ENCODE results near the gene GPR155.
A peak's percentile ranks its signal among the peaks of the same experiment; 100 is the strongest.
"Not testable (repeated sequence)": the region's sequence is repeated elsewhere in the genome, so short reads cannot be mapped to it uniquely, and the experiment has no call there.

GPR155 gene

DNA sequence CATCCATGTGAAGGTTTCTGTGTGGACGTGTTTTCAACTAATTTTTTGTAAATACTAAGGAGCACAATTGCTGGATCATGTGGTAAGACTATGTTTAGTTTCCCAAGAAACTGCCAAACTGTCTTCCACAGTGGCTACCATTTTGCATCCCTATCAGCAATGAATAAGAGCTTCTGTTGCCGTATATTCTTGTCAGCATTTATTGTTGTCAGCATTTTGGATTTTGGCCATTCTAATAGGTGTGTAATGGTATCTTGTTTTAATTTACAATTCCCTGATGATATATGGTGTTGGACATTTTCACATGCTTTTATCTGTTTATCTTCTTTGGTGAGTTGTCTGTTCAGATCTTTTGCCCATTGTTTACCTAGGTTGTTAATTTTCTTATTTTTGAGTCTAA, 56.8 kb downstream of the GPR155 start:
- no CpG with 5 or more reads among the region's 2 CpGs for WGBS, 2 donors (ENCODE audit: extremely low coverage in 2 of 2, insufficient read length in 2 of 2, insufficient replicate concordance in 1 of 2)

DNA sequence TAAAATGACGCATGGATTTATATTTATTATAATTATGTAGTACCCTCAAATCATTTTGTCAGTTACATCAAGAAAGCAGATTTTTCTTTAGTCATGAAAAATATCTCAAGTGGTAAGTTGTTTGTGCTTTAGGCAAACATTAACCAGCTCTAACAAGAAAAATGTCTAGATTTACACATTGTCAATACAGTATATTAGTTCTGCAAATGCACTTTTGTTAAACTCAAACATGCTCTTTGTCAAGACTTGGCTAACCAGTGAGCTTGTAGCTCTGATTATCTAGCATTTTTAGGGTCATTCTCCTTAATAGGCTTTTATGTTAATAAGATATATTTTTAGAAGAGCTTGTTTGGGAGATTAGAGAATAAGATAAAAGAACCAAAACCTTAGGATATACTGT, 58.6 kb downstream of the GPR155 start:
- no peak overlapping the region for H3K4me2 ChIP-seq (ENCODE audit: insufficient read depth, low read length, poor library complexity, severe bottlenecking)
- no peak overlapping the region for H2BK12ac ChIP-seq (ENCODE audit: low read length)
- no peak overlapping the region for H2AK5ac ChIP-seq (ENCODE audit: low read depth, low read length)
- no peak overlapping the region for H3K4ac ChIP-seq (ENCODE audit: low read length)
- no peaks in the 10 kb centered on the region for H3K27me3 ChIP-seq (ENCODE audit: control insufficient read depth in 3 of 3, insufficient read depth in 3 of 3, low read depth in 1 of 3, low read length in 3 of 3)
- no peak overlapping the region for H3K23ac ChIP-seq (ENCODE audit: low read depth, low read length, poor library complexity)
- no peak overlapping the region for H3K18ac ChIP-seq (ENCODE audit: low read length)
- no peak overlapping the region for H4K8ac ChIP-seq (ENCODE audit: low read depth, low read length)
- no peak overlapping the region for H3K27ac ChIP-seq (replicated peaks; ENCODE audit: low read length)
- H3K79me1 ChIP-seq (ENCODE audit: low read depth, low read length) = no peaks in the 10 kb centered on the region
- no peak overlapping the region for H2BK5ac ChIP-seq (ENCODE audit: low read length)
- no peak overlapping the region for H3K14ac ChIP-seq (ENCODE audit: low read length)
- H3K4me1 ChIP-seq (ENCODE audit: control insufficient read depth in 2 of 2, insufficient read depth in 1 of 2, low read depth in 1 of 2, low read length in 2 of 2) = no peaks in the 10 kb centered on the region
- H3K36me3 ChIP-seq (replicated peaks in 1 of 2; ENCODE audit: control insufficient read depth in 2 of 2, insufficient read depth in 2 of 2, low read length in 2 of 2) = peaks cover 0 to 51% of the 10 kb centered on the region in 2 donors
- no peak for DNase-seq (ENCODE audit: low spot score)
- H3K9me3 ChIP-seq (replicated peaks in 1 of 2; ENCODE audit: control insufficient read depth in 2 of 2, insufficient read depth in 1 of 2, low read depth in 1 of 2, low read length in 2 of 2) = peaks cover 2 to 6% of the 10 kb centered on the region in 2 donors
- no peak overlapping the region for H2AFZ ChIP-seq (ENCODE audit: low read length)
- no peak overlapping the region for H4K91ac ChIP-seq (ENCODE audit: low read depth, low read length, poor library complexity)
- no CpG with 5 or more reads among the region's 1 CpG for WGBS, 2 donors (ENCODE audit: extremely low coverage in 2 of 2, insufficient read length in 2 of 2, insufficient replicate concordance in 1 of 2)
- H2BK120ac ChIP-seq (ENCODE audit: low read depth, low read length) = no peak overlapping the region
- no peak overlapping the region for H3K9ac ChIP-seq (ENCODE audit: low read depth, low read length, poor library complexity)
- no peak overlapping the region for H3K4me3 ChIP-seq (ENCODE audit: low read length in 2 of 2)
- H2BK15ac ChIP-seq (ENCODE audit: low read length) = no peak overlapping the region

More for the DNA sequence above, 56.8 kb downstream of the GPR155 start:
- Histone ChIP-seq H4K8ac (ENCODE audit: low read depth, low read length) (no peak overlapping the region), H3K14ac (ENCODE audit: low read length) (no peak overlapping the region), H2BK15ac (ENCODE audit: low read length) (no peak overlapping the region), H3K4me1 (ENCODE audit: control insufficient read depth in 2 of 2, insufficient read depth in 1 of 2, low read depth in 1 of 2, low read length in 2 of 2) (no peaks in the 10 kb centered on the region), H2BK12ac (ENCODE audit: low read length) (no peak overlapping the region), H3K23ac (ENCODE audit: low read depth, low read length, poor library complexity) (no peak overlapping the region), H4K91ac (ENCODE audit: low read depth, low read length, poor library complexity) (no peak overlapping the region), H3K27me3 (ENCODE audit: control insufficient read depth in 3 of 3, insufficient read depth in 3 of 3, low read depth in 1 of 3, low read length in 3 of 3) (no peaks in the 10 kb centered on the region), H3K9ac (ENCODE audit: low read depth, low read length, poor library complexity) (no peak overlapping the region), H3K4me3 (ENCODE audit: low read length in 2 of 2) (no peak overlapping the region), H2AFZ (ENCODE audit: low read length) (no peak overlapping the region), H3K36me3 (replicated peaks in 1 of 2; ENCODE audit: control insufficient read depth in 2 of 2, insufficient read depth in 2 of 2, low read length in 2 of 2) (peaks cover 0 to 38% of the 10 kb centered on the region in 2 donors), H3K79me1 (ENCODE audit: low read depth, low read length) (no peaks in the 10 kb centered on the region), H3K9me3 (replicated peaks in 1 of 2; ENCODE audit: control insufficient read depth in 2 of 2, insufficient read depth in 1 of 2, low read depth in 1 of 2, low read length in 2 of 2) (peaks cover 2 to 6% of the 10 kb centered on the region in 2 donors), H3K4me2 (ENCODE audit: insufficient read depth, low read length, poor library complexity, severe bottlenecking) (no peak overlapping the region), H3K18ac (ENCODE audit: low read length) (no peak overlapping the region), H3K27ac (replicated peaks; ENCODE audit: low read length) (no peak overlapping the region), H2BK120ac (ENCODE audit: low read depth, low read length) (no peak overlapping the region), H3K4ac (ENCODE audit: low read length) (no peak overlapping the region), H2BK5ac (ENCODE audit: low read length) (no peak overlapping the region), H2AK5ac (ENCODE audit: low read depth, low read length) (no peak overlapping the region)
- no peak for DNase-seq (ENCODE audit: low spot score)

GRCh38 chr2:174412256-174412655, 74.6 kb downstream of the GPR155 start:
- no peak overlapping the region for H3K9ac ChIP-seq (ENCODE audit: low read depth, low read length, poor library complexity)
- H3K4ac ChIP-seq (ENCODE audit: low read length) = no peak overlapping the region
- no peak overlapping the region for H3K23ac ChIP-seq (ENCODE audit: low read depth, low read length, poor library complexity)
- H2BK120ac ChIP-seq (ENCODE audit: low read depth, low read length) = no peak overlapping the region
- H3K4me1 ChIP-seq (ENCODE audit: control insufficient read depth in 2 of 2, insufficient read depth in 1 of 2, low read depth in 1 of 2, low read length in 2 of 2) = no peaks in the 10 kb centered on the region
- H4K91ac ChIP-seq (ENCODE audit: low read depth, low read length, poor library complexity) = no peak overlapping the region
- H3K4me3 ChIP-seq (ENCODE audit: low read length in 2 of 2) = no peak overlapping the region
- H2AK5ac ChIP-seq (ENCODE audit: low read depth, low read length) = no peak overlapping the region
- no peaks in the 10 kb centered on the region for H3K9me3 ChIP-seq (replicated peaks in 1 of 2; ENCODE audit: control insufficient read depth in 2 of 2, insufficient read depth in 1 of 2, low read depth in 1 of 2, low read length in 2 of 2)
- no peaks in the 10 kb centered on the region for H3K27me3 ChIP-seq (ENCODE audit: control insufficient read depth in 3 of 3, insufficient read depth in 3 of 3, low read depth in 1 of 3, low read length in 3 of 3)
- no peak overlapping the region for H2BK5ac ChIP-seq (ENCODE audit: low read length)
- no peak overlapping the region for H3K14ac ChIP-seq (ENCODE audit: low read length)
- H2BK15ac ChIP-seq (ENCODE audit: low read length) = no peak overlapping the region
- H3K18ac ChIP-seq (ENCODE audit: low read length) = no peak overlapping the region
- H4K8ac ChIP-seq (ENCODE audit: low read depth, low read length) = no peak overlapping the region
- H2BK12ac ChIP-seq (ENCODE audit: low read length) = no peak overlapping the region
- no peak overlapping the region for H2AFZ ChIP-seq (ENCODE audit: low read length)
- H3K36me3 ChIP-seq (replicated peaks in 1 of 2; ENCODE audit: control insufficient read depth in 2 of 2, insufficient read depth in 2 of 2, low read length in 2 of 2) = peaks cover 0 to 26% of the 10 kb centered on the region in 2 donors
- no peak for DNase-seq (ENCODE audit: low spot score)
- H3K27ac ChIP-seq (replicated peaks; ENCODE audit: low read length) = no peak overlapping the region
- no peak overlapping the region for H3K4me2 ChIP-seq (ENCODE audit: insufficient read depth, low read length, poor library complexity, severe bottlenecking)
- H3K79me1 ChIP-seq (ENCODE audit: low read depth, low read length) = no peaks in the 10 kb centered on the region

GRCh38 chr2:174410039-174410438, 76.8 kb downstream of the GPR155 start:
- H3K9ac ChIP-seq (ENCODE audit: low read depth, low read length, poor library complexity); H4K91ac ChIP-seq (ENCODE audit: low read depth, low read length, poor library complexity); H3K4me1 ChIP-seq (ENCODE audit: control insufficient read depth in 2 of 2, insufficient read depth in 1 of 2, low read depth in 1 of 2, low read length in 2 of 2); H3K14ac ChIP-seq (ENCODE audit: low read length); H3K9me3 ChIP-seq (replicated peaks in 1 of 2; ENCODE audit: control insufficient read depth in 2 of 2, insufficient read depth in 1 of 2, low read depth in 1 of 2, low read length in 2 of 2); H2BK12ac ChIP-seq (ENCODE audit: low read length); H3K27me3 ChIP-seq (ENCODE audit: control insufficient read depth in 3 of 3, insufficient read depth in 3 of 3, low read depth in 1 of 3, low read length in 3 of 3); H3K4me2 ChIP-seq (ENCODE audit: insufficient read depth, low read length, poor library complexity, severe bottlenecking); H4K8ac ChIP-seq (ENCODE audit: low read depth, low read length); H3K27ac ChIP-seq (replicated peaks; ENCODE audit: low read length); H2BK15ac ChIP-seq (ENCODE audit: low read length); DNase-seq (ENCODE audit: low spot score); H2AK5ac ChIP-seq (ENCODE audit: low read depth, low read length); H3K4ac ChIP-seq (ENCODE audit: low read length); H3K79me1 ChIP-seq (ENCODE audit: low read depth, low read length); H3K18ac ChIP-seq (ENCODE audit: low read length); H2BK120ac ChIP-seq (ENCODE audit: low read depth, low read length); H2BK5ac ChIP-seq (ENCODE audit: low read length); H3K23ac ChIP-seq (ENCODE audit: low read depth, low read length, poor library complexity): not testable (repeated sequence)
- WGBS, 2 donors (ENCODE audit: extremely low coverage in 2 of 2, insufficient read length in 2 of 2, insufficient replicate concordance in 1 of 2) = no CpG with 5 or more reads among the region's 31 CpGs
- H3K4me3 ChIP-seq (ENCODE audit: low read length in 2 of 2) = peak overlapping the region in 1 of 2 donors; percentile 40
- H3K36me3 ChIP-seq (replicated peaks in 1 of 2; ENCODE audit: control insufficient read depth in 2 of 2, insufficient read depth in 2 of 2, low read length in 2 of 2) = peaks cover 0 to 17% of the 10 kb centered on the region in 2 donors
- peak overlapping the region; percentile 66 for H2AFZ ChIP-seq (ENCODE audit: low read length)

All from neuronal stem cell (in vitro differentiated cells).